ENCODE measurements around the gene ABLIM2. TPM values are rescaled to one million over a fixed set of nuclear protein-coding genes. Genes with fewer than 3 reads are reported as not detected.
A peak's percentile ranks its signal among the peaks of the same experiment; 100 is the strongest.

ABLIM2 gene
- total and polyA plus RNA-seq, 2 of the 13 experiments (the other 11 are each of a cell fraction or from before 2014, with no cell fraction given) = 0.20 to 0.37 TPM

DNA sequence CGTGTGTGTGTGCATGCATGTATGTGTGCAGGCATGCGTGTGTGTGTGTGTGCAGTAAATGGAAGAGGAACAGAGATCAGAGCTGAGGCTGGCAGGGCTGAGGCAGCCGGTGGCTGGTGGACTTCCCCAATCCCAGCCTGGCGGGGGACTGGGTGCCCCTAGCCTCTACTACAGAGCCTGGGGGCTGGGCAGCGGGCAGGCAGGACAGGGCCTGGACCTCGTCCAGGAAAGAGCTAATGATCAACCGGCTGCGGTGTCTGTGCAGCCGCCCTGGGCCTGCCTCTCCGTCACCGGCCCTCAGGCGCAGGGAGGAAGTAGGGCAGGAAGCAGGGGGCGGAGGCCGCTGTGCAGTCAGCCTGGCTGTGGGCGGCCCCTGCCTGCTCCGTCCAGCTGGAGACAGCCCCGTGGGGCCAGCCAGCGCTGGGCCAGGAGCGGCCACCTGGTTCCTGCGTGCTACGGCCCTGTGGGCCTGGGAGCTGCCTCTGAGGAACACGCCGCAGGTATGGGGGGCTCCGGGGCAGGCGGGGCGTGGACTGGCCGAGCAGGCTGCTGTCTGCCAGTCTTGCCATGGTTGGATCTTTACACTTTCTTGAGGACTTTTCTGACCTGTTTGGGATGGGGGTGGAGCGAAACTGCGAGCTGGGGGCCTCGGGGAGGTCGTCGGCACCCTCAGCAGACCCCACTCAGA is 40.4 kb upstream of the ABLIM2 start, which contains the start of gene SH3TC1 (continued):
- no peak for TF ChIP-seq GABPA (IDR thresholded peaks at IDR 0.05; ENCODE audit: low read depth, low read length)
- peak; percentile 81 for TF ChIP-seq GABPA (CRISPR knock-in tag; IDR thresholded peaks at IDR 0.05; ENCODE audit: low read depth)
- no peak for TF ChIP-seq PRPF4 (IDR thresholded peaks at IDR 0.05; ENCODE audit: low read depth, low read length, poor library complexity, severe bottlenecking)
- TF ChIP-seq ZNF367 (CRISPR knock-in tag; IDR thresholded peaks at IDR 0.05; ENCODE audit: borderline replicate concordance) = no peak
- TF ChIP-seq, protein P1, sequence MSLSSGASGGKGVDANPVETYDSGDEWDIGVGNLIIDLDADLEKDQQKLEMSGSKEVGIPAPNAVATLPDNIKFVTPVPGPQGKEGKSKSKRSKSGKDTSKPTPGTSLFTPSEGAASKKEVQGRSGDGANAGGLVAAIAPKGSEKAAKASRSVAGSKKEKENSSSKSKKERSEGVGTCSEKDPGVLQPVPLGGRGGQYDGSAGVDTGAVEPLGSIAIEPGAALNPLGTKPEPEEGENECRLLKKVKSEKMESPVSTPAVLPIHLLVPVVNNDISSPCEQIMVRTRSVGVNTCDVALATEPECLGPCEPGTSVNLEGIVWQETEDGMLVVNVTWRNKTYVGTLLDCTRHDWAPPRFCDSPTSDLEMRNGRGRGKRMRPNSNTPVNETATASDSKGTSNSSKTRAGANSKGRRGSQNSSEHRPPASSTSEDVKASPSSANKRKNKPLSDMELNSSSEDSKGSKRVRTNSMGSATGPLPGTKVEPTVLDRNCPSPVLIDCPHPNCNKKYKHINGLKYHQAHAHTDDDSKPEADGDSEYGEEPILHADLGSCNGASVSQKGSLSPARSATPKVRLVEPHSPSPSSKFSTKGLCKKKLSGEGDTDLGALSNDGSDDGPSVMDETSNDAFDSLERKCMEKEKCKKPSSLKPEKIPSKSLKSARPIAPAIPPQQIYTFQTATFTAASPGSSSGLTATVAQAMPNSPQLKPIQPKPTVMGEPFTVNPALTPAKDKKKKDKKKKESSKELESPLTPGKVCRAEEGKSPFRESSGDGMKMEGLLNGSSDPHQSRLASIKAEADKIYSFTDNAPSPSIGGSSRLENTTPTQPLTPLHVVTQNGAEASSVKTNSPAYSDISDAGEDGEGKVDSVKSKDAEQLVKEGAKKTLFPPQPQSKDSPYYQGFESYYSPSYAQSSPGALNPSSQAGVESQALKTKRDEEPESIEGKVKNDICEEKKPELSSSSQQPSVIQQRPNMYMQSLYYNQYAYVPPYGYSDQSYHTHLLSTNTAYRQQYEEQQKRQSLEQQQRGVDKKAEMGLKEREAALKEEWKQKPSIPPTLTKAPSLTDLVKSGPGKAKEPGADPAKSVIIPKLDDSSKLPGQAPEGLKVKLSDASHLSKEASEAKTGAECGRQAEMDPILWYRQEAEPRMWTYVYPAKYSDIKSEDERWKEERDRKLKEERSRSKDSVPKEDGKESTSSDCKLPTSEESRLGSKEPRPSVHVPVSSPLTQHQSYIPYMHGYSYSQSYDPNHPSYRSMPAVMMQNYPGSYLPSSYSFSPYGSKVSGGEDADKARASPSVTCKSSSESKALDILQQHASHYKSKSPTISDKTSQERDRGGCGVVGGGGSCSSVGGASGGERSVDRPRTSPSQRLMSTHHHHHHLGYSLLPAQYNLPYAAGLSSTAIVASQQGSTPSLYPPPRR (CRISPR knock-in tag; IDR thresholded peaks at IDR 0.05; ENCODE audit: borderline replicate concordance) = peak; percentile 60; the same call in 1 of the 2 replicates
- TF ChIP-seq ZNF780A (CRISPR knock-in tag; IDR thresholded peaks at IDR 0.05) = no peak
- TF ChIP-seq, protein P2, sequence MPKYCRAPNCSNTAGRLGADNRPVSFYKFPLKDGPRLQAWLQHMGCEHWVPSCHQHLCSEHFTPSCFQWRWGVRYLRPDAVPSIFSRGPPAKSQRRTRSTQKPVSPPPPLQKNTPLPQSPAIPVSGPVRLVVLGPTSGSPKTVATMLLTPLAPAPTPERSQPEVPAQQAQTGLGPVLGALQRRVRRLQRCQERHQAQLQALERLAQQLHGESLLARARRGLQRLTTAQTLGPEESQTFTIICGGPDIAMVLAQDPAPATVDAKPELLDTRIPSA (CRISPR knock-in tag; IDR thresholded peaks at IDR 0.05; ENCODE audit: borderline replicate concordance) = no peak
- TF ChIP-seq ZNF800 (CRISPR knock-in tag; IDR thresholded peaks at IDR 0.05) = no peak; the same call in none of the 2 replicates
- TF ChIP-seq, protein P3, sequence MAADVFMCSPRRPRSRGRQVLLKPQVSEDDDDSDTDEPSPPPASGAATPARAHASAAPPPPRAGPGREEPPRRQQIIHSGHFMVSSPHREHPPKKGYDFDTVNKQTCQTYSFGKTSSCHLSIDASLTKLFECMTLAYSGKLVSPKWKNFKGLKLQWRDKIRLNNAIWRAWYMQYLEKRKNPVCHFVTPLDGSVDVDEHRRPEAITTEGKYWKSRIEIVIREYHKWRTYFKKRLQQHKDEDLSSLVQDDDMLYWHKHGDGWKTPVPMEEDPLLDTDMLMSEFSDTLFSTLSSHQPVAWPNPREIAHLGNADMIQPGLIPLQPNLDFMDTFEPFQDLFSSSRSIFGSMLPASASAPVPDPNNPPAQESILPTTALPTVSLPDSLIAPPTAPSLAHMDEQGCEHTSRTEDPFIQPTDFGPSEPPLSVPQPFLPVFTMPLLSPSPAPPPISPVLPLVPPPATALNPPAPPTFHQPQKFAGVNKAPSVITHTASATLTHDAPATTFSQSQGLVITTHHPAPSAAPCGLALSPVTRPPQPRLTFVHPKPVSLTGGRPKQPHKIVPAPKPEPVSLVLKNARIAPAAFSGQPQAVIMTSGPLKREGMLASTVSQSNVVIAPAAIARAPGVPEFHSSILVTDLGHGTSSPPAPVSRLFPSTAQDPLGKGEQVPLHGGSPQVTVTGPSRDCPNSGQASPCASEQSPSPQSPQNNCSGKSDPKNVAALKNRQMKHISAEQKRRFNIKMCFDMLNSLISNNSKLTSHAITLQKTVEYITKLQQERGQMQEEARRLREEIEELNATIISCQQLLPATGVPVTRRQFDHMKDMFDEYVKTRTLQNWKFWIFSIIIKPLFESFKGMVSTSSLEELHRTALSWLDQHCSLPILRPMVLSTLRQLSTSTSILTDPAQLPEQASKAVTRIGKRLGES (CRISPR knock-in tag; IDR thresholded peaks at IDR 0.05; ENCODE audit: borderline replicate concordance) = 0 out of 2 replicates have a peak, but pooled peaks have one; percentile 35
- TF ChIP-seq ZFAT (CRISPR knock-in tag; conservative IDR thresholded peaks at IDR 0.05) = no peak
- no peak; the same call in 1 of the 2 replicates for TF ChIP-seq RERE (CRISPR knock-in tag; IDR thresholded peaks at IDR 0.05; ENCODE audit: low read depth)
- TF ChIP-seq CBX1 (IDR thresholded peaks at IDR 0.05; ENCODE audit: low read depth) = peak; percentile 72

Measured in HepG2 (cell line).